GM23338 (cell line): ENCODE data around the gene AREL1.

Experiments
- CREB1 ChIP-seq: fragments of 250-450 bp; sonication (Bioruptor Pico); IDR thresholded peaks from 2 replicates; pipeline ENCODE4 v1.5.0; 2020; ENCODE audit warnings: low read depth, mild to moderate bottlenecking, moderate library complexity
- CTCF ChIP-seq, 2 experiments: fragments of 200-600 bp in 1 of 2; sonication (generic) in 1 of 2; conservative IDR thresholded peaks; 2 replicates each; pipeline versions ENCODE4 v1.5.1 to v1.6.1; 2016 to 2017; ENCODE audit warnings: antibody characterized with exemption in 2 of 2, low read depth in 2 of 2, mild to moderate bottlenecking in 2 of 2, moderate library complexity in 1 of 2
- ETS1 ChIP-seq: IDR thresholded peaks from 2 replicates; pipeline ENCODE4 v1.6.1; 2016; ENCODE audit warnings: antibody characterized with exemption
- EZH2 ChIP-seq: fragments of 200-600 bp; sonication (generic); IDR thresholded peaks from one replicate; pipeline ENCODE4 v1.8.0; 2017; ENCODE audit warnings: antibody characterized with exemption, mild to moderate bottlenecking, low read depth; ENCODE audit not compliant: unreplicated experiment
- EZH2phosphoT487 ChIP-seq: fragments of 200-600 bp; sonication (generic); IDR thresholded peaks from one replicate; pipeline ENCODE4 v1.8.1; 2018; ENCODE audit warnings: antibody characterized with exemption; ENCODE audit not compliant: unreplicated experiment
- JUNB ChIP-seq: IDR thresholded peaks from one replicate; pipeline ENCODE4 v1.6.1; 2016; ENCODE audit warnings: antibody characterized with exemption; ENCODE audit not compliant: unreplicated experiment
- POLR2AphosphoS5 ChIP-seq: IDR thresholded peaks from 2 replicates; pipeline ENCODE4 v1.6.1; 2016; ENCODE audit warnings: antibody characterized with exemption, low read depth
- REST ChIP-seq: IDR thresholded peaks from one replicate; pipeline ENCODE4 v1.6.1; 2018; ENCODE audit warnings: antibody characterized with exemption; ENCODE audit not compliant: unreplicated experiment
- STAT1 ChIP-seq: IDR thresholded peaks from one replicate; pipeline ENCODE4 v1.6.1; 2016; ENCODE audit warnings: antibody characterized with exemption; ENCODE audit not compliant: unreplicated experiment
- ZNF331 ChIP-seq: fragments of 250-450 bp; sonication (Bioruptor Pico); IDR thresholded peaks from 2 replicates; pipeline ENCODE4 v1.5.0; 2020; ENCODE audit warnings: low read depth, mild to moderate bottlenecking, moderate library complexity

GRCh38 chr14:74664717-74665116, 48.2 kb downstream of the AREL1 start:
- no peak for TF ChIP-seq CTCF (conservative IDR thresholded peaks at IDR 0.05; ENCODE audit: low read depth in 2 of 2)
- no peak for TF ChIP-seq EZH2
- TF ChIP-seq JUNB: no peak
- no peak for TF ChIP-seq REST
- TF ChIP-seq POLR2AphosphoS5: no peak
- no peak for TF ChIP-seq ZNF331 (CRISPR knock-in tag)
- no peak for TF ChIP-seq CREB1
- TF ChIP-seq EZH2phosphoT487: no peak
- TF ChIP-seq ETS1: no peak
- TF ChIP-seq STAT1: no peak
